Measurements from ENCODE around the gene TMEM45A.
"Not testable (repeated sequence)": the region's sequence is repeated elsewhere in the genome, so short reads cannot be mapped to it uniquely, and the experiment has no call there.

Gene TMEM45A

GRCh38 chr3:100486808-100487207 lies 5.6 kb upstream of the TMEM45A start:
- DNase-seq, result no peak

GRCh38 chr3:100489118-100489517 lies 3.3 kb upstream of the TMEM45A start:
- no peak for DNase-seq

- no peak for DNase-seq
Observed at GRCh38 chr3:100496711-100497261, 4.4 kb downstream of the TMEM45A start.

- no peak for DNase-seq
Observed at GRCh38 chr3:100499651-100500050, 7.2 kb downstream of the TMEM45A start.

GRCh38 chr3:100500320-100500880 lies 8.0 kb downstream of the TMEM45A start:
- no peak for DNase-seq

GRCh38 chr3:100503448-100503847 lies 11.0 kb downstream of the TMEM45A start:
- no peak for DNase-seq

GRCh38 chr3:100506355-100506754 lies 13.9 kb downstream of the TMEM45A start:
- no peak for DNase-seq

GRCh38 chr3:100509818-100510217 lies 17.4 kb downstream of the TMEM45A start:
- not testable (repeated sequence) for DNase-seq

GRCh38 chr3:100516232-100516631 lies 23.8 kb downstream of the TMEM45A start:
- no peak for DNase-seq

GRCh38 chr3:100516838-100517237 lies 24.4 kb downstream of the TMEM45A start:
- no peak for DNase-seq

GRCh38 chr3:100517276-100517675 lies 24.9 kb downstream of the TMEM45A start:
- DNase-seq, result no peak

GRCh38 chr3:100518244-100518643 lies 25.8 kb downstream of the TMEM45A start:
- no peak for DNase-seq

- DNase-seq, result no peak
Observed at GRCh38 chr3:100518983-100519382, 26.6 kb downstream of the TMEM45A start.

- DNase-seq, result no peak
Observed at GRCh38 chr3:100521439-100521845, 29.0 kb downstream of the TMEM45A start.

GRCh38 chr3:100522125-100522524 lies 29.7 kb downstream of the TMEM45A start:
- no peak for DNase-seq

- DNase-seq, result no peak
Observed at GRCh38 chr3:100523050-100523760, 30.8 kb downstream of the TMEM45A start.

GRCh38 chr3:100525753-100526612 lies 33.6 kb downstream of the TMEM45A start:
- DNase-seq, result no peak

- no peak for DNase-seq
Observed at GRCh38 chr3:100526613-100527346, 34.4 kb downstream of the TMEM45A start.

GRCh38 chr3:100527347-100527735 lies 34.9 kb downstream of the TMEM45A start:
- no peak for DNase-seq

GRCh38 chr3:100531093-100531492 lies 38.7 kb downstream of the TMEM45A start:
- DNase-seq, result no peak

- no peak for DNase-seq
Observed at GRCh38 chr3:100532411-100532810, 40.0 kb downstream of the TMEM45A start.

- DNase-seq, result no peak
Observed at GRCh38 chr3:100533176-100533575, 40.8 kb downstream of the TMEM45A start.

GRCh38 chr3:100535610-100535943 lies 43.2 kb downstream of the TMEM45A start:
- no peak for DNase-seq

All from GF-D8 (cell line).